ENCODE results near the gene NIM1K. TPM values are rescaled to one million over a fixed set of nuclear protein-coding genes. Genes with fewer than 3 reads are reported as not detected.
"Not testable (repeated sequence)": the region's sequence is repeated elsewhere in the genome, so short reads cannot be mapped to it uniquely, and the experiment has no call there.

NIM1K gene
- total RNA-seq, 1 experiment from 2014 or later, result 0.41 TPM

DNA sequence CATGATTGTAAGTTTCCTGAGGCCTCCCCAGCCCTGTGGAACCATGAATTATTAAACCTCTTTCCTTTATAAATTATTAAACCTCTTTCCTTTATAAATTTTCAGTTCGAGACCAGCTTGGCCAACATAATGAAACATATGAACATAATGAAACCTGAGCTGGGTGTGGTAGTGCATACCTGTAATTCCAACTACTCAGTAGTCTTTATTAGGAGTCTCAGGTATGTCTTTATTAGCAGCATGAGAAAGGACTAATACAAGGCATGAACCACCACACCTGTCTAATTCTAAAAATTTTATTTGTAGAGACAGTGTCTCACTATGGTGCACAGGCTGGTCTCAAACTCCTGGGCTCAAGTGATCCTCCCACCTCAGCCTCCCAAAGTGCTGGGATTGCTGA is 27.1 kb downstream of the NIM1K start:
- DNase-seq (ENCODE audit: low spot score), result no peak
- in situ Hi-C loops (cut with HindIII; ENCODE audit: low sequenced_read_pairs), result no loop called here

DNA sequence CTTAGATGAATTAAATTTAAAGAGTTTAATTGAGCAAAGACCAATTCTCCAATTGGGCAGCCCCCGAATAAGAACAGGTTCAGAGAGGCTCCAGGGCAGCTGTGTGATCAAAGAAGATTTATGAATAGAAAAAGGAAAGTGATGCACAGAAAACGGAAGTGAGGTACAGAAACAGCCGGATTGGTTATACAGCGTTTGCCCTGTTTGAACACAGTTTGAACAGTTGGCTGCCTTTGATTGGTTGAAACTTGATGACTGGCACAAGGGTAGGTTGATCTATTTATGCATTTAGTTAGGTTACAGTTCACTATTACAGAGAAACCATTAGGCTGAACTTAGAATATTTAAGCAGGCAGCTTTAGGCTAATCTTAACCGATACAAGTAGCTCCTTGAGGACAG is 29.5 kb downstream of the NIM1K start:
- in situ Hi-C loops (cut with HindIII; ENCODE audit: low sequenced_read_pairs), result no loop called here
- no peak for DNase-seq (ENCODE audit: low spot score)

DNA sequence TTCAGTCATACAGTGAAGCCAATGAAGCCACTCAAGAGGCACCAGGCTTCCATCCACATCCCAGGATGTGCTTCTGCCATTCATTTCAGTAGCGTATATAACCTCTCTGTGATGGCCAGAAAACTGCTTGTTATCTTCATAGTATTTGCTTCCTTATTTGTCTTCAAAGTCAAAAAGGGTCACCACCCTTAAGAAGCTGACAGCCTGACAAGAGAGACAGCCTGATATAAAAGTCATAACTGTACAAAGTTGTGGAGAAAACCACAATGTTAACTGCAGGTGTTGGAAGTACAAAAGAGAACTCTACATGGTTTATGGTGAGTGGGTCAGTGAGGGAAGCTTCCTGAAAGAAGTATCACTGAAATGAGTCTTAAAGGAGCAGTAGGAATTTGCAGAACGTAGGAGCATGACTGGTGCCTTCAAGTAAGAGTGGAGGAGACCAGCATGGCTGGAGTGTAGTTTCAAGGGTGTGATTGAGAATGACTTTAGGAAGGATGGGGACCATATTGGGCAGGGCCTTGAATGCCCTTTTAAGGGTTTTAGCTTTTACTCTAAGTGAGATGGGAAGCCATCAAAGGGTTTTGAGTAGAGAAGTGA is 33.7 kb downstream of the NIM1K start:
- in situ Hi-C loops (cut with HindIII; ENCODE audit: low sequenced_read_pairs), result no loop called here
- DNase-seq (ENCODE audit: low spot score), result no peak

- in situ Hi-C loops (cut with HindIII; ENCODE audit: low sequenced_read_pairs), result no loop called here
- no peak for DNase-seq (ENCODE audit: low spot score)
Measured at GRCh38 chr5:43227655-43228054, 35.6 kb downstream of the NIM1K start.

- DNase-seq (ENCODE audit: low spot score), result no peak
- in situ Hi-C loops (cut with HindIII; ENCODE audit: low sequenced_read_pairs), result no loop called here
Measured at GRCh38 chr5:43230707-43231106, 38.7 kb downstream of the NIM1K start.

DNA sequence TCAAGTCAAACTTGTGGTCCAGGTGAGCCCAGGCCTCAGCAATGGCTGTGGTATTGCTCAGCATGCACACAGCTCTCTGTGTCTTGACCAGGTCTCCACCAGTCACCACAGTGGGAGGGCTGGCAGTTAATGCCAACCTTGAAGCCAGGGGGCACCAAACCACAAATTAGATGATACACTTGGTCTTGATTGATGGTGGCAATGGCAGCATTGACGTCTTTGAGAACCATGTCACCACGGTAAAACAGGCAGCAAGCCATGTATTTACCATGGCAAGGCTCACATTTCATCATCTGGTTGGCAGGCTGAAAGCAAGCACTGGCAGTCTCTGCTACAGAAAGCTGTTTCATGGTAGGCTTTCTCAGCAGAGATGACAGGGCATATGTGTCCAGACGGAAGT is 40.0 kb downstream of the NIM1K start:
- in situ Hi-C loops (cut with HindIII; ENCODE audit: low sequenced_read_pairs), result no loop called here
- no peak for DNase-seq (ENCODE audit: low spot score)

- in situ Hi-C loops (cut with HindIII; ENCODE audit: low sequenced_read_pairs), result no loop called here
- peak; percentile 23 for DNase-seq (ENCODE audit: low spot score)
Measured at GRCh38 chr5:43232943-43233833, 41.2 kb downstream of the NIM1K start.

DNA sequence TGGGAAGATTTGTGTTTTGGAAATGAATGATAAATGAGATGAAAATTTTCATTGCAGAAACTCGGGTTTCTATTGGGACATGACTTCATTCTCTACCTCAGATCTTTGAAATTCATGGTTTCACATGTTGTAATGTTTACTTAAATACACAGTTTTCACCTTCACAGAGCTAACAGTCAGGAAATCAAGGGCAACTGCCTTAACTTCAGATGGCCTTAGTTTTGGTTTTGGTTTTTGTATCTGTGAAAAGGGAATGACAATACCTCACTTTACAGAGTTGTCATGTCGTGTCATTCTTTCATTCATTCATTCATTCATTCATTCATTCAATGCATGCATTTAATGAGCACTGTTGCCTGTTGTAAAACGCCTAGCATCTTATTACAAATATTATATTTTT is 41.9 kb downstream of the NIM1K start:
- in situ Hi-C loops (cut with HindIII; ENCODE audit: low sequenced_read_pairs), result no loop called here
- DNase-seq (ENCODE audit: low spot score), result no peak

DNA sequence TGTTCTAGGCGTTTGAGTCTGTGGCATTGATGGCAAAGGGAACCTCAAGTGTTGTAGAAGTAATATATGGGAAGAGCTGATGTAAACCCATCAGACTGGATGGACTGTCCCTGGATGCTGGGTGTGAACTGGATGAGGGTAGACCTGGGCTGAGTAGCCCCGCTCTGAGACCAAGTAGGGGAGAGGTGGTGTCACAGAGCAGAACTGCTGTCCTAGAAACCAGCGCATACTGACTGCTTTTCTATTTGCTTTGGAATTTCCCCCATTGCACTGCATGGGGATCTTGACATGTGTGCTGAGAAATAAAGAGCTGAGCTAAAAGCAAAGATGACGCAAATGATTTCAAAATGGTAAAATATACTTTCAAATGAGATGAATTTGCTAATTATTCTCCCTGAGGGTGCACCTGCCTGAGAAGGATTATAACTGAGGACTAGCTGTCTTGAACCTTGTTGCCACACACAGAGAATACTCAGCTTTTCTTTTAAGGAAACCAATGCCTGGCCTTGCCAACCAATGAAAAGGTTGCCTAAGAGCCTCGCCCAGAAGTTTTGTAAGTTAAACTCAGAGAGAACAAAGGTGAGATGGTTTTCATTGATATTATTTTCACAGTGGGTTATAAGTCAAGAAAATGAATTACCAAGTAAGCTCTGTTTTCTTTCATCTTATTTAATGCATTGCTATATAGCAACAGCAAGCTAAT is 44.8 kb downstream of the NIM1K start:
- in situ Hi-C loops (cut with HindIII; ENCODE audit: low sequenced_read_pairs), result no loop called here
- no peak for DNase-seq (ENCODE audit: low spot score)

DNA sequence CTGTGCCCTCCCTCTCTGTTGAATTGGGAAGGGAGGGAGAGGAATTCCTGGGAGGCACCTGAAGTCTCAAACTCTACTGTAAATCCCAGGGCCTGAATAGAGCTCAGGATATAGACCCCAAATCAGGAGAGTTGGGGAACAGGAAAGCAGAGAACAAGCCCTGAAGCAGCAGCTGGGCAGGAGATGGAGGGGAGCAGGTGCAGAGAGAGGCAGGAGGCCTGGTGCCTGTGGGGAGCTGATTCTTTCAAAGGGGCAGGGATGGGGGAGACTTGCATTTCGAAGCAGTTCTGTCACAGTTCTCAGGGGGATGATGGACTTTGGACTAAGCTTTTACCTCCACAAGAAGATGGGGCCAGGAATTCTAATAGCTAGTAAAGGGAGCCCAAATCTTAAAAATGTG is 50.2 kb downstream of the NIM1K start:
- DNase-seq (ENCODE audit: low spot score), result no peak
- in situ Hi-C loops (cut with HindIII; ENCODE audit: low sequenced_read_pairs), result no loop called here

DNA sequence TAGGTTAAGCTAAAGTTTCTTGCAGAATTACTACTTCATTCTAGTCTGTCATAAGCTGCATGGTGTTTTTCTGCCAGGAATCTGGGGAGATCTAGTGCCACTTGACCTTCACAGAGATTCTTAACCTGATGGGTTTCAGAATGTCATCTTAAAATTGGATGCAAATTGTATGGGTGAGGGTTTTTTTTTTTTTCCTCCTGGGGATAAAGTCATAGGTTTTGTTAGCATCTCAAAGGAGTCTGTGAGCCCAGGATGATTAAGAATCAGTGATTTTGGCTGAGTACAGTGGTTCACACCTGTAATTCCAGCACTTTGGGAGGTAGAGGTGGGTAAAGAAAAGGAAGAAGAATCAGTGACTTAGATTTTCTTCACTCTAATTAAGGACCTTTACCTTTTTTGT is 51.2 kb downstream of the NIM1K start:
- DNase-seq (ENCODE audit: low spot score), result no peak
- in situ Hi-C loops (cut with HindIII; ENCODE audit: low sequenced_read_pairs), result no loop called here

GRCh38 chr5:43244823-43245565 is 53.0 kb downstream of the NIM1K start:
- no peak for DNase-seq (ENCODE audit: low spot score)
- in situ Hi-C loops (cut with HindIII; ENCODE audit: low sequenced_read_pairs), result no loop called here

GRCh38 chr5:43245724-43246385 is 53.8 kb downstream of the NIM1K start:
- in situ Hi-C loops (cut with HindIII; ENCODE audit: low sequenced_read_pairs), result no loop called here

DNA sequence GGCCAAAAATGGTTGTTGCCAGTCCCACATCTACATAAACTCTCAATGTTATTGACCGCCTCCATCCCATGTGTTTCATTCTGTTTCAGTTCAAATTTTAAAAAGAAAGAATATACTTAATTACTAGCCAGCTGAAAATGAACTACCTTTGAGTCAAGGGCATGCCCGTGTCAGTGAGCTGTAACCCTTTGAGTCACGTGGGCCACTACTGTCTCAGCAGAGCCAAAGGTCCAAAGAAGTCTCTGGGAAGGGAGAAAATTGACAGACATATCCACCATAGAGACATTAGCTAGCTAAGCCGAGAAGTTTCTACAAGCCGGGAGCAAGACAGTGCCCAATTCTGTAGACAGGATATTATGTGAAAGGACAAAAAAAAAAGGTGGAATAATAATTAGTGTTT is 59.7 kb downstream of the NIM1K start:
- no peak for DNase-seq (ENCODE audit: low spot score)
- in situ Hi-C loops (cut with HindIII; ENCODE audit: low sequenced_read_pairs), result no loop called here

More at GRCh38 chr5:43245724-43246385, 53.8 kb downstream of the NIM1K start:
- no peak for DNase-seq (ENCODE audit: low spot score)

- in situ Hi-C loops (cut with HindIII; ENCODE audit: low sequenced_read_pairs), result no loop called here
Measured at GRCh38 chr5:43255704-43256103, 63.7 kb downstream of the NIM1K start.

GRCh38 chr5:43256261-43256966 is 64.4 kb downstream of the NIM1K start:
- no peak for DNase-seq (ENCODE audit: low spot score)
- in situ Hi-C loops (cut with HindIII; ENCODE audit: low sequenced_read_pairs), result no loop called here

More at GRCh38 chr5:43255704-43256103, 63.7 kb downstream of the NIM1K start:
- no peak for DNase-seq (ENCODE audit: low spot score)

GRCh38 chr5:43258116-43258515 is 66.1 kb downstream of the NIM1K start:
- DNase-seq (ENCODE audit: low spot score), result no peak
- in situ Hi-C loops (cut with HindIII; ENCODE audit: low sequenced_read_pairs), result no loop called here

DNA sequence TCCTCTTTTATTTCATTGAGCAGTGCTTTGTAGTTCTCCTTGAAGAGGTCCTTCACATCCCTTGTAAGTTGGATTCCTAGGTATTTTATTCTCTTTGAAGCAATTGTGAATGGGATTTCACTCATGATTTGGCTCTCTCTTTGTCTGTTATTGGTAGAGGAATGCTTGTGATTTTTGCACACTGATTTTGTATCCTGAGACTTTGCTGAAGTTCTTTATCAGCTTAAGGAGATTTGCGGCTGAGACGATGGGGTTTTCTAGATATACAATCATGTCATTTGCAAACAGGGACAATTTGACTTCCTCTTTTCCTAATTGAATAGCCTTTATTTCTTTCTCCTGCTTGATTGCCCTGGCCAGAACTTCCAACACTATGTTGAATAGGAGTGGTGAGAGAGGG is 70.2 kb downstream of the NIM1K start:
- in situ Hi-C loops (cut with HindIII; ENCODE audit: low sequenced_read_pairs); DNase-seq (ENCODE audit: low spot score): not testable (repeated sequence)

Data from G401 (cell line).